H54 (cell line): Measurements from ENCODE around the gene USP3.

Experiments
- DNase-seq: peaks from one replicate; pipeline ENCODE4 v3.0.0; 2011; ENCODE audit warnings: low spot score, mixed read lengths; ENCODE audit not compliant: insufficient read length
- FAIRE-seq: peaks from 3 replicates; lab custom pipeline; 2011; peaks lifted over from hg19 to GRCh38; lab: Jason Lieb, UNC
- POLR2A ChIP-seq: IDR thresholded peaks from 2 replicates; pipeline ENCODE4 v1.6.1; 2011; ENCODE audit warnings: low read depth, mild to moderate bottlenecking, low read length

USP3 gene

DNA sequence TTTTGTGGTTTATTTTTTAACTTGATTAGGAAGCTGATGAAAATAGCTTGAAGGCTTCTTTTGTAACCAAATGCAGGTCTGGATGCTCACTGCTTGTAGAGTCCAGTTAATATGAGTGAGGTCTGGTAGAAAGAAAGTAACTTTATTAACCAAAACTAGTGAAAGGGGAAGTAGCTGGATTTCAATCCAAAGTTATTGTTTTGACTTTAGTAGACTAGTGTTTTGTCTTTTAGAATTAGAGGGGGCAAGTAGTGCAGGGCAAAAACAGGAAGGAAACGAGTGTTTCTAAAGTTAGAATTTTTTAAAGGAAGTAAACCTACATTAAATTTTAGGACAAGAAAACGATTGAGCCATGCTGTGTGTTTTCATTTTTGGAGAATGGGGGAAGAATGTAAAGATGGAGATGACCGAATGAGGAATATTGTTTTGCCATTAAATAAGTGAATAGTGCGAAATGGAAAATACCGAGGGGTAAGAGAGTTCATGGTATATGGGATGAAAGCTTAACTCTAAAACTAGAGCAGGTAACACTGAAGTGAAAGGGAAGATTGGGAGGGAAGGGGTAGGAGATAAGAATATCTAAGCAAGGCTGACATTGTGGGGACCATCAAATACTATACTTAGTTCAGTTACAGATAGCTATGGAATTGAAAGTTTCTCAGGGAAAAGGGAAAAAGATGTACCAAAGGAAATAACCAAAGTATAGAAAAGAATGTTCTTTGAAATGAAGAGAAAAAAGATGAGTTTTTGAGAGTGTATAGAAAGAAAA lies 40.0 kb downstream of the USP3 start:
- TF ChIP-seq POLR2A = no peak
- FAIRE-seq (no peak), DNase-seq (no peak)

- DNase-seq (no peak), FAIRE-seq (no peak)
- TF ChIP-seq POLR2A = no peak
Observed at GRCh38 chr15:63545520-63545919, 41.1 kb downstream of the USP3 start.

GRCh38 chr15:63551400-63551799 lies 47.0 kb downstream of the USP3 start:
- no peak for FAIRE-seq
- no peak for TF ChIP-seq POLR2A
- no peak for DNase-seq

DNA sequence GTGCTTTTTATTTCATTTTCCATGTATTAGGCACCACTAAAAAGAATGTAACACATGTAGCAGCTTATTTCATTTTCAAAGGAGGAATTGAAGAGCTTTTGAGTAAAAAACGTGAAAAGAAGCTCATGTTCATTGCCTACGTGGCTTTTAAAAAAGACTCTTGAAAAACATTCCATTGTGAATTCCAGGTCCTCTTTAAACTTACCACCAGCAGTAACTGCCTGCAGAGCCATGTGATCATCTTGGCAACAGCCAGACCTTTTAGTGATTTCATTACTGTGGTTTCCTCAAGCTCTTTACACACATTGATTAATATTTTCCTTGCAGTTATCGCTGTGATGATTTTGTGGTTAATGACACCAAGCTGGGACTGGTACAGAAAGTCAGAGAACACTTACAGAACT lies 49.0 kb downstream of the USP3 start:
- peak; percentile 74 for FAIRE-seq
- DNase-seq = peak; percentile 9
- no peak for TF ChIP-seq POLR2A

DNA sequence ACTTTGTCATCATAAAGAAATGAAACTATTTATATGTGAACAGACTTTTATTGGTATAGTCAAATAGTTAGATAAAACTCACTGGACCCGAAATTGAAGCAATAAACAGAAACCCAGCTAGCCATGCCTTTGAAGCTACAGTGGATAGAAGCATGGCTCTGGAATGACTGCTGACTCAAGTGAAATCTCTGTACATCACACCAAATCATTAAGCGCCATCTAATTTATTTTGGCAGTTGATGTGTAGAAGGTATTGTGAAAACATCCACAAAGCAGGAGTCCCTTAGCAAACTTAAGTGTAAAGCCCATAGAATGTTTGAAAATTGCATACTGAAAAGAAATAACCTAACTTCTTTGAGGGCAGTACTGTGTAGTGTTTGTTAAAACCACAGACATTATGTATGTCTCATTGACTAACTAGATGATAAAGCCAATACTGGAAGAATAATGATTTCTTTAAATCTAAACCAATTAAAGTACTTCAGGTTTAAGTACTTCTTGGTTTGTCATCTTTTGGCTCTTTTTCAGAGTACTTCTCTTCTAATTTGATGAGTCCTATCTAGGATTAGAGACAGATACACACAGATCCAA lies 50.0 kb downstream of the USP3 start:
- FAIRE-seq = no peak
- no peak for DNase-seq
- no peak for TF ChIP-seq POLR2A

DNA sequence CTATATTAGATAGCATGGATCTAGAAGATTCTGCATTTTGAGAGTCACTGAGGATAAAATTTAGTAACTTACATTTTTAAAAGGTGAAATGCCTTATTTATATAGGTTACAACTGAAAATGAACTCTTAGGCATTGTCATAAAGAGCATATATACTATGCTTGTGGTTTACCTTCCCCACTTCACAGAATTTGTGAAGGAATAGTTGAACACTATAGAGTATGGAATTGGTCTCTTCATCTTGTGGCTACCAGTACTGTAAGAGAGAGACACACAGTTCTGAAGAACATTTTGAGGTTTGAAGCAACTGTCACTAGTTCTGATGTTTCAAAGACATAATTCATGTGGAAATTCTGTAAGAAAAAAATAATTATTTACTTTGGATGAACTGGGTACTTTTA lies 51.1 kb downstream of the USP3 start:
- TF ChIP-seq POLR2A = no peak
- FAIRE-seq = no peak
- DNase-seq = no peak

- FAIRE-seq = no peak
- no peak for DNase-seq
- no peak for TF ChIP-seq POLR2A
Observed at GRCh38 chr15:63556246-63556645, 51.9 kb downstream of the USP3 start.

DNA sequence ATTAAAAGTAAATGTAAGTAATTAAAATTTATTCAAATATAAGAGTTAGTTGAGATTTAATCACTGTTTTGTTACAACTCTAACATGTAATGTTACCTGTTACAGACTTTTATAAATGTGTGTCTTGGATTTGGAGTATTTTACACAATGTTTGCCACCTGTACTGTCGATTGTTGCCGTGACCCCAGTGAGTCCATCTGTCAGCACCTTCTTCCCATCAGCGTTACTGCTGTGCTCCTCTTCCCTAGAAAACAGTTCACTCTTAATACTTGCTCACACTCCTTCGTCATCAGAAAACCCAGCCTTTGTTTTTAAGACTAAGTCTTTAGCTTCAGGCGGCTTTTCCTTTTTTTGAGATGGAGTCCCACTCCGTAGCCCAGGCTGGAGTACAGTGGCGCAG lies 52.3 kb downstream of the USP3 start:
- FAIRE-seq (no peak), DNase-seq (no peak)
- no peak for TF ChIP-seq POLR2A

GRCh38 chr15:63559753-63560152 lies 55.4 kb downstream of the USP3 start:
- no peak for TF ChIP-seq POLR2A
- DNase-seq (no peak), FAIRE-seq (no peak)

DNA sequence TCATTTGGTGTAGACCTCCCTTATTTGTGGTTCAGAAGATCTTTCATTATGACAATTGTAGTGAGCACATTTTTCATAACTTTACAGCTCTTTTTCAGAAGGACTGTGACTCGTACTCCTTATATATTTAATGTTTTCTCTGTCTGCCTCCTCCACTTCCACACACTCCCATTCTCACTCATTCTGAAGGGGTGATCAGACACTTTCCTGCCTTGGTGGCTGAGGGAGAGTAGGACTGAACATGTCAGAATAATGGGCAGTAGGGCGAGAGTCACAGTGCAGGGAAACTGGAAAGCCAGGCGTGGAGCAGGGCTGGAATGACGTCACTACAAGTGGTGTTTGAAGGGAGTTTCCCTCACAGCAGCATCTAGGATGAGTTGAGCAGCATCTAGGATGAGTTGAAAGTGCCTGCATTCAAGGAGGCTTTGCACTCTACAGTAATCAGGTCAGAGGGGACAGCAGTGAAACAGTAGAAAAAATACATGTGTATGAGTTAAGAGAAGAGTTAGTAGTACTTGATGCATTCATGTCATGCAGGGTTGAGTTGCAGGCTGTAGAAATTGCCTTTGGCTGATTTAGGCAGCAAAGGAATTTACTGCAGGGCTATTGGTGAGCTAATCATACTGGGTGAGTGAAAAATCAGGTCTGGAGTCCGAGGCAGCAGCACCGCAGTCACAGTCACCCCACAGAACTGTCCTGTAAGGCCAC lies 56.5 kb downstream of the USP3 start:
- FAIRE-seq (no peak), DNase-seq (no peak)
- no peak for TF ChIP-seq POLR2A

DNA sequence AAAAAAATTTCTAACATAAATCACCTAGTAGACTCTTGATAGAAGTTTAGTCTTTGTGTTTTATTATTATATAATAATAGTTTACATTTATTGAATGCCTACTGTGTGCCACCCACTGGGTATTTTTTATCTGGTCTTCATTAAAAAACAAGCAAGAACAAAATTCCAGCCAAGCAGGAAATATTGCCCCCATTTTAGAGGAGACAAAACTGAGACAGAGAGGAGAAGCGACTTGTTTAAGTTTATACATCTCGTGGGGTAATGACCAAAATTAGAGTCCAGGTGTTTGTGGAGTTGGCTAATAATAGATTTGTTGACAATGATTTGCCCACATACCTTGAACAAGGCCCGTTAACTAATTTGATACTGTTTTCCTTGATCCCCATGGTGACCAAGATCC lies 59.7 kb downstream of the USP3 start:
- no peak for TF ChIP-seq POLR2A
- FAIRE-seq (no peak), DNase-seq (no peak)

DNA sequence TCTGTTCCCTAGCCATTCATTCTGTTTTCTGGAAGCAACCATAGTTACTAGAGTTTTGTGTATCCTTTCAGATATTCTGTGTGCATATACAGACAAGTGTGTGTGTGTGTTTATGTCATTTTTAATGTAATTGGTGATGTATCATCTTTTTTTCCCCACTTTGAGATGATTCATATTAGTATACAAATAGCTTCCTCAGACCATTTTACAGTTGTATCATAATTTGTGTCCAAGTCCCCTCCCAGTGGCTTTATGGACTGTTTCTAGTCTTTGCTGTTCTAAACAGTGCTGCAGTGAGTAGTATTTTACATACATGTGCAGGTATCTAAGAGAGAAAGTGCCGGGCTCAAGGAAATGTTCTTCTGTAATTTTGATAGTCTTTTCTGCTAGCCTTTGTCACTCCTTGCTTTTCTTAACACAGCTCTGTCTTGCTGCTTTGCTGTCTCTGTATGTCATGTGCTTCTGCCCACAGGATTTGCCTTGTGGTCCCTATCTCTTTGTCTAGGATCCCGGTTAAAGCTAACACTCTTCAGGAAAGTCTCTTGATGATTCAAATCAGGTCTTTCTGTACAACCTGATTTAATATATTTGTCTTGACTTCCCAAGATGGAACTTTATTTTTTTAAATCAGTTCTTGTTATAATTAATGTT lies 61.3 kb downstream of the USP3 start:
- no peak for FAIRE-seq
- TF ChIP-seq POLR2A = no peak
- DNase-seq = no peak

GRCh38 chr15:63572749-63573464 lies 68.5 kb downstream of the USP3 start:
- DNase-seq (no peak), FAIRE-seq (peak; percentile 6)
- TF ChIP-seq POLR2A = no peak
